HepG2 (cell line): ENCODE data around the gene FCMR. TPM values are rescaled to one million over a fixed set of nuclear protein-coding genes. Genes with fewer than 3 reads are reported as not detected.

Experiments used
- ATAC-seq: fragments of 200-7000 bp; cut with Tn5 transposase; 3 replicates; pipeline ENCODE4 v1.9.1; 2020; ENCODE audit warnings: mild to moderate bottlenecking, moderate library complexity
- BruUV-seq: library from RNA; stranded (reverse); fragments of 400-500 nt; replicated peaks from 2 replicates; lab custom pipeline; 2021; lab: Mats Ljungman, UMichigan
- CTCF ChIA-PET: fragments of 300-600 bp; formaldehyde crosslinking; extraction: SDS; loops from one replicate; lab custom pipeline; 2021; ENCODE audit warnings: low total read pairs, inconsistent platforms, low intra/inter-chr PET ratio; lab: Yijun Ruan, JAX
- POLR2A ChIA-PET: fragments of 350-600 bp; sonication (Branson Sonifier 250); formaldehyde crosslinking; loops from one replicate; lab custom pipeline; 2020; ENCODE audit warnings: antibody characterized with exemption, inconsistent platforms; lab: Yijun Ruan, JAX
- DNase-seq: peaks from one replicate; pipeline ENCODE4 v3.0.0-alpha.2; 2015; ENCODE audit warnings: low spot score
- FAIRE-seq: peaks from 3 replicates; lab custom pipeline; 2011; peaks lifted over from hg19 to GRCh38; lab: Jason Lieb, UNC
- H2AFZ ChIP-seq: one replicate; pipeline ENCODE4 v1.6.1; 2011; ENCODE audit warnings: low read length, inconsistent platforms
- H3K27ac ChIP-seq: fragments of 300-600 bp; 3 replicates; pipeline ENCODE4 v1.8.0; 2011; ENCODE audit warnings: mixed run types, mild to moderate bottlenecking, mixed read lengths, low read length, inconsistent platforms; ENCODE audit not compliant: insufficient read depth; ENCODE audit errors: extremely low read length
- H3K27me3 ChIP-seq, 2 experiments: fragments of 200-600 bp in 1 of 2; 2 replicates in 1 of 2; 3 replicates in 1 of 2; pipeline versions ENCODE4 v1.6.0 to v1.8.0; 2011; ENCODE audit warnings: low read length in 2 of 2, mild to moderate bottlenecking in 2 of 2, moderate library complexity in 2 of 2, inconsistent platforms in 1 of 2; ENCODE audit not compliant: insufficient read depth in 2 of 2, control insufficient read depth in 1 of 2
- H3K36me3 ChIP-seq, 2 experiments: fragments of 200-600 bp in 1 of 2; replicated peaks in 1 of 2; 2 replicates in 1 of 2; 3 replicates in 1 of 2; pipeline versions ENCODE4 v1.5.1 to v1.8.0; 2011; ENCODE audit warnings: low read length in 2 of 2, inconsistent platforms in 1 of 2; ENCODE audit not compliant: insufficient read depth in 2 of 2, control insufficient read depth in 1 of 2
- H3K4me1 ChIP-seq: 2 replicates; pipeline ENCODE4 v1.5.1; 2012; ENCODE audit warnings: low read length, inconsistent platforms; ENCODE audit not compliant: insufficient read depth
- H3K4me2 ChIP-seq: 2 replicates; pipeline ENCODE4 v1.6.0; 2011; ENCODE audit warnings: low read depth, low read length, inconsistent platforms
- H3K4me3 ChIP-seq, 3 experiments: fragments of 200-600 bp in 1 of 3; sonication (generic), shearing (Covaris generic) in 1 of 3; replicated peaks in 1 of 3; 2 replicates each; pipeline ENCODE4 v1.5.1; 2011 to 2016; ENCODE audit warnings: low read length in 3 of 3, inconsistent platforms in 2 of 3, low read depth in 2 of 3, mild to moderate bottlenecking in 2 of 3, control low read depth in 1 of 3, mixed read lengths in 1 of 3; ENCODE audit not compliant: insufficient read depth in 1 of 3
- H3K79me2 ChIP-seq: one replicate; pipeline ENCODE4 v1.6.1; 2011; ENCODE audit warnings: low read length, inconsistent platforms; ENCODE audit not compliant: insufficient read depth
- H3K9ac ChIP-seq: 2 replicates; pipeline ENCODE4 v1.6.0; 2011; ENCODE audit warnings: mild to moderate bottlenecking, low read depth, low read length, inconsistent platforms; ENCODE audit not compliant: insufficient read depth
- H3K9me3 ChIP-seq: 2 replicates; pipeline ENCODE4 v1.5.1; 2012; ENCODE audit warnings: mild to moderate bottlenecking, low read length
- H4K20me1 ChIP-seq: 2 replicates; pipeline ENCODE4 v1.6.0; 2011; ENCODE audit warnings: inconsistent platforms, mild to moderate bottlenecking, low read length, moderate library complexity; ENCODE audit not compliant: insufficient read depth
- CBX2 ChIP-seq, 2 experiments: fragments of 200-600 bp in 1 of 2; sonication (generic); formaldehyde crosslinking in 1 of 2; IDR thresholded peaks; 2 replicates each; pipeline versions ENCODE4 v1.7.0 to v1.8.1; 2018 to 2022; ENCODE audit warnings: low read depth in 2 of 2, low read length in 1 of 2, mild to moderate bottlenecking in 1 of 2, missing genetic modification reagents in 1 of 2
- SATB2 ChIP-seq: sonication (generic); formaldehyde crosslinking; IDR thresholded peaks from 2 replicates; pipeline ENCODE4 v1.5.0; 2020; ENCODE audit warnings: missing genetic modification reagents
- ZBTB49 ChIP-seq: sonication (generic); formaldehyde crosslinking; IDR thresholded peaks from 2 replicates; pipeline ENCODE4 v1.4.0; 2020; ENCODE audit warnings: missing genetic modification reagents, borderline replicate concordance
- ZC3H4 ChIP-seq: sonication (generic); formaldehyde crosslinking; IDR thresholded peaks from 2 replicates; pipeline ENCODE4 v1.4.0; 2020; ENCODE audit warnings: missing genetic modification reagents, borderline replicate concordance
- WGBS: methylation state at CpG from one replicate; pipeline ENCODE4 v1.1.6; 2017; ENCODE audit warnings: low lambda C conversion rate; 5-methylcytosine and 5-hydroxymethylcytosine counted together
- in situ Hi-C: cut with HindIII; loops from 2 replicates; pipeline ENCODE4 v1.10.0; 2017; ENCODE audit warnings: low pct_unique_long_range_greater_than_20kb; ENCODE audit not compliant: extremely low pct_ligation_motif_present
- intact Hi-C: fragments of 100-400 bp; cut with micrococcal nuclease; formaldehyde crosslinking; loops from one replicate; pipeline ENCODE4 v1.10.0; 2022; ENCODE audit not compliant: unreplicated experiment
- polyA plus RNA-seq, 8 experiments: library from polyadenylated mRNA; depleted of rRNA in 3 of 8; stranded (reverse) in 7 of 8; unstranded in 1 of 8; fragments of >200 nt; fragmentation: Illumina TruSeq in 4 of 8; extraction: Trizol in 4 of 8; gene quantifications; 2 replicates each; pipeline versions ENCODE4 v1.2.1 to v1.2.3, GENCODE V29; 2011 to 2016; ENCODE audit warnings: low read depth in 4 of 8, missing spikeins in 1 of 8, mixed read lengths in 1 of 8; ENCODE audit not compliant: insufficient read depth in 1 of 8
- total RNA-seq, 5 experiments: library from RNA; depleted of rRNA; stranded (reverse); fragments of >200 nt; fragmentation: Illumina TruSeq; extraction: Trizol; gene quantifications; 2 replicates each; pipeline ENCODE4 v1.2.3, GENCODE V29; 2016; ENCODE audit warnings: low read depth in 1 of 5
- TF ChIP-seq, protein P1 (sequence below): IDR thresholded peaks from 2 replicates; pipeline ENCODE4 v1.6.1; 2016; ENCODE audit warnings: low read depth, missing genetic modification reagents, missing compliant biosample characterization
- TF ChIP-seq, protein P2 (sequence below): sonication (generic); formaldehyde crosslinking; IDR thresholded peaks from 2 replicates; pipeline ENCODE4 v1.4.0; 2020; ENCODE audit warnings: missing genetic modification reagents, low read depth, mild to moderate bottlenecking, borderline replicate concordance

Gene FCMR
- total and polyA plus RNA-seq, 2 of the 13 experiments (the other 11 are each of a cell fraction or from before 2014, with no cell fraction given): not detected

DNA sequence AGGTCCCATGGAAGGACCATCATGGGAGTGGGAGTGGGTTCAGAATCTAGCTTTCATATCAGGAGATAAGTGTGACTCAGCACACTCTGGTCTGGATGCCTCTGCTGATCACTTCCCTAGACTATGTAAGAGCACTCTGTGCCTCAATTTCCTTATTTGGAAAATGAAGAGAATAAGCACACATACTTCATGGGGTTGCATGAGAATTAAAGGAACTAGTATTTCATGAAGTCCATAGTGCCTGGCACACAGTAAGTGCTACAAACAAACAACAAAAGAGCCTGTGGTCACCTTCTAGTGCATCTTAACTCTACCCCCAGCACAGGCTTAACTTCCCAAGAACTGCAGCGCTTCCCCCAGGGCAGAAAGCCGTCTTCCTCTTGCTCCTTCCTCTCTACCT is 65.9 kb downstream of the FCMR start:
- no peak for ATAC-seq
- H3K4me2 ChIP-seq: no peak overlapping the region
- intact Hi-C loops (no loop called here), in situ Hi-C loops (no loop called here)
- WGBS: 32% methylated on average over 2 of the region's 2 CpGs
- H4K20me1 ChIP-seq: no peaks in the 10 kb centered on the region
- no peaks in the 10 kb centered on the region; the same call in 1 of the 2 replicates for H3K9me3 ChIP-seq
- H3K79me2 ChIP-seq: no peaks in the 10 kb centered on the region
- H3K4me3 ChIP-seq: no peak overlapping the region
- no peak overlapping the region for H3K27ac ChIP-seq
- POLR2A ChIA-PET: no interaction called here
- CTCF ChIA-PET: interaction anchor here (0.7 kb wide), 1 partner anchor 127 kb away, joined by 3 read pairs; no protein-coding TSS in a partner anchor
- no TSS peak for BruUV-seq
- H3K36me3 ChIP-seq: no peaks in the 10 kb centered on the region
- H3K9ac ChIP-seq: no peak overlapping the region
- no peak for FAIRE-seq
- no peak for DNase-seq
- TF ChIP-seq ZC3H4 (CRISPR knock-in tag): no peak
- TF ChIP-seq, protein P1, sequence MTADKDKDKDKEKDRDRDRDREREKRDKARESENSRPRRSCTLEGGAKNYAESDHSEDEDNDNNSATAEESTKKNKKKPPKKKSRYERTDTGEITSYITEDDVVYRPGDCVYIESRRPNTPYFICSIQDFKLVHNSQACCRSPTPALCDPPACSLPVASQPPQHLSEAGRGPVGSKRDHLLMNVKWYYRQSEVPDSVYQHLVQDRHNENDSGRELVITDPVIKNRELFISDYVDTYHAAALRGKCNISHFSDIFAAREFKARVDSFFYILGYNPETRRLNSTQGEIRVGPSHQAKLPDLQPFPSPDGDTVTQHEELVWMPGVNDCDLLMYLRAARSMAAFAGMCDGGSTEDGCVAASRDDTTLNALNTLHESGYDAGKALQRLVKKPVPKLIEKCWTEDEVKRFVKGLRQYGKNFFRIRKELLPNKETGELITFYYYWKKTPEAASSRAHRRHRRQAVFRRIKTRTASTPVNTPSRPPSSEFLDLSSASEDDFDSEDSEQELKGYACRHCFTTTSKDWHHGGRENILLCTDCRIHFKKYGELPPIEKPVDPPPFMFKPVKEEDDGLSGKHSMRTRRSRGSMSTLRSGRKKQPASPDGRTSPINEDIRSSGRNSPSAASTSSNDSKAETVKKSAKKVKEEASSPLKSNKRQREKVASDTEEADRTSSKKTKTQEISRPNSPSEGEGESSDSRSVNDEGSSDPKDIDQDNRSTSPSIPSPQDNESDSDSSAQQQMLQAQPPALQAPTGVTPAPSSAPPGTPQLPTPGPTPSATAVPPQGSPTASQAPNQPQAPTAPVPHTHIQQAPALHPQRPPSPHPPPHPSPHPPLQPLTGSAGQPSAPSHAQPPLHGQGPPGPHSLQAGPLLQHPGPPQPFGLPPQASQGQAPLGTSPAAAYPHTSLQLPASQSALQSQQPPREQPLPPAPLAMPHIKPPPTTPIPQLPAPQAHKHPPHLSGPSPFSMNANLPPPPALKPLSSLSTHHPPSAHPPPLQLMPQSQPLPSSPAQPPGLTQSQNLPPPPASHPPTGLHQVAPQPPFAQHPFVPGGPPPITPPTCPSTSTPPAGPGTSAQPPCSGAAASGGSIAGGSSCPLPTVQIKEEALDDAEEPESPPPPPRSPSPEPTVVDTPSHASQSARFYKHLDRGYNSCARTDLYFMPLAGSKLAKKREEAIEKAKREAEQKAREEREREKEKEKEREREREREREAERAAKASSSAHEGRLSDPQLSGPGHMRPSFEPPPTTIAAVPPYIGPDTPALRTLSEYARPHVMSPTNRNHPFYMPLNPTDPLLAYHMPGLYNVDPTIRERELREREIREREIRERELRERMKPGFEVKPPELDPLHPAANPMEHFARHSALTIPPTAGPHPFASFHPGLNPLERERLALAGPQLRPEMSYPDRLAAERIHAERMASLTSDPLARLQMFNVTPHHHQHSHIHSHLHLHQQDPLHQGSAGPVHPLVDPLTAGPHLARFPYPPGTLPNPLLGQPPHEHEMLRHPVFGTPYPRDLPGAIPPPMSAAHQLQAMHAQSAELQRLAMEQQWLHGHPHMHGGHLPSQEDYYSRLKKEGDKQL: no peak
- TF ChIP-seq ZBTB49 (CRISPR knock-in tag): no peak
- TF ChIP-seq, protein P2, sequence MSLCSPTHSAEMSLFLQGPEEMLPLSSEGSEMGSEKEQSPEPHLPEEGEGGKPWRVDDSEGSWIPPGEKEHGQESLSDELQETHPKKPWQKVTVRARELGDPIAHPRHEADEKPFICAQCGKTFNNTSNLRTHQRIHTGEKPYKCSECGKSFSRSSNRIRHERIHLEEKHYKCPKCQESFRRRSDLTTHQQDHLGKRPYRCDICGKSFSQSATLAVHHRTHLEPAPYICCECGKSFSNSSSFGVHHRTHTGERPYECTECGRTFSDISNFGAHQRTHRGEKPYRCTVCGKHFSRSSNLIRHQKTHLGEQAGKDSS (CRISPR knock-in tag): no peak
- no peak for TF ChIP-seq CBX2 (IDR thresholded peaks at IDR 0.05; ENCODE audit: low read depth, low read length)
- TF ChIP-seq CBX2 (CRISPR knock-in tag; IDR thresholded peaks at IDR 0.05; ENCODE audit: low read depth): no peak
- TF ChIP-seq SATB2 (CRISPR knock-in tag): no peak
- H3K27me3 ChIP-seq: no peaks in the 10 kb centered on the region; a peak in 1 of 5 replicates
- no peak overlapping the region for H2AFZ ChIP-seq
- H3K4me1 ChIP-seq: no peaks in the 10 kb centered on the region
